Measurements from ENCODE around the gene DHX32. TPM values are rescaled to one million over a fixed set of nuclear protein-coding genes. Genes with fewer than 3 reads are reported as not detected.

Gene DHX32
- total RNA-seq, 1 experiment from 2014 or later, result 28.0 TPM

DNA sequence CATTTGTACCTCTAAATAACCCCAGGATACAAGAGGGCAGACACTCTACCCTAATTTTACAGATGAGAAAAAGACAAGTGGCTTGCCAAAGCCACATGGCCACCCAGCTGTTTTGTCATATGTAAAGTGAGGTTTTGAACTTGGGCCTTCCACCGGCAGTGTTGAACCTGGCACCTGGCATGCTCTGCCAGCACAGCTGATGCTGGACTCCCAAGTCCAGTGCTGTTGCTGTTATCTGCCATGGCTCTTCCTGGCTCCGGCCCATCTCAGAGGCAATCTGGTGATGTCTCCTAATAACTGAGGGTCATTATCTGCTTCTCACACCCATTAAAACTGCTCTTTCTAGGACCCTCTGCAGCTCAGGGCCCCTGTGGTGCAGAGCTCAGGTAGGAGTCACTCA lies 32.7 kb downstream of the DHX32 start:
- ChIA-PET CTCF (no interaction called here), POLR2A (no interaction called here)
- no peak overlapping the region for H3K4me3 Mint-ChIP-seq
- no peak overlapping the region for H3K27ac Mint-ChIP-seq
- DNase-seq (ENCODE audit: low spot score) (no peak), ATAC-seq (no peak)
- H3K4me1 Mint-ChIP-seq, result no peaks in the 10 kb centered on the region
- TF ChIP-seq, protein P1, sequence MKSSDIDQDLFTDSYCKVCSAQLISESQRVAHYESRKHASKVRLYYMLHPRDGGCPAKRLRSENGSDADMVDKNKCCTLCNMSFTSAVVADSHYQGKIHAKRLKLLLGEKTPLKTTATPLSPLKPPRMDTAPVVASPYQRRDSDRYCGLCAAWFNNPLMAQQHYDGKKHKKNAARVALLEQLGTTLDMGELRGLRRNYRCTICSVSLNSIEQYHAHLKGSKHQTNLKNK (CRISPR knock-in tag; IDR thresholded peaks at IDR 0.05), result no peak
- TF ChIP-seq AFF4 (CRISPR knock-in tag; IDR thresholded peaks at IDR 0.05; ENCODE audit: borderline replicate concordance) (no peak), SMAD4 (CRISPR knock-in tag; IDR thresholded peaks at IDR 0.05) (no peak), GTF2I (CRISPR knock-in tag; conservative IDR thresholded peaks at IDR 0.05) (no peak), HMGA2 (CRISPR knock-in tag; IDR thresholded peaks at IDR 0.05) (no peak), ERG (CRISPR knock-in tag; IDR thresholded peaks at IDR 0.05) (no peak), FOXJ3 (CRISPR knock-in tag; IDR thresholded peaks at IDR 0.05; ENCODE audit: borderline replicate concordance) (no peak), ZNF317 (CRISPR knock-in tag; IDR thresholded peaks at IDR 0.05; ENCODE audit: borderline replicate concordance, low read depth) (no peak), OVOL2 (CRISPR knock-in tag; IDR thresholded peaks at IDR 0.05; ENCODE audit: borderline replicate concordance) (no peak), ATF1 (CRISPR knock-in tag; IDR thresholded peaks at IDR 0.05) (no peak)
- TF ChIP-seq, protein P2, sequence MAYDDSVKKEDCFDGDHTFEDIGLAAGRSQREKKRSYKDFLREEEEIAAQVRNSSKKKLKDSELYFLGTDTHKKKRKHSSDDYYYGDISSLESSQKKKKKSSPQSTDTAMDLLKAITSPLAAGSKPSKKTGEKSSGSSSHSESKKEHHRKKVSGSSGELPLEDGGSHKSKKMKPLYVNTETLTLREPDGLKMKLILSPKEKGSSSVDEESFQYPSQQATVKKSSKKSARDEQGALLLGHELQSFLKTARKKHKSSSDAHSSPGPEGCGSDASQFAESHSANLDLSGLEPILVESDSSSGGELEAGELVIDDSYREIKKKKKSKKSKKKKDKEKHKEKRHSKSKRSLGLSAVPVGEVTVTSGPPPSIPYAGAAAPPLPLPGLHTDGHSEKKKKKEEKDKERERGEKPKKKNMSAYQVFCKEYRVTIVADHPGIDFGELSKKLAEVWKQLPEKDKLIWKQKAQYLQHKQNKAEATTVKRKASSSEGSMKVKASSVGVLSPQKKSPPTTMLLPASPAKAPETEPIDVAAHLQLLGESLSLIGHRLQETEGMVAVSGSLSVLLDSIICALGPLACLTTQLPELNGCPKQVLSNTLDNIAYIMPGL (CRISPR knock-in tag; IDR thresholded peaks at IDR 0.05), result no peak
- TF ChIP-seq, protein P3, sequence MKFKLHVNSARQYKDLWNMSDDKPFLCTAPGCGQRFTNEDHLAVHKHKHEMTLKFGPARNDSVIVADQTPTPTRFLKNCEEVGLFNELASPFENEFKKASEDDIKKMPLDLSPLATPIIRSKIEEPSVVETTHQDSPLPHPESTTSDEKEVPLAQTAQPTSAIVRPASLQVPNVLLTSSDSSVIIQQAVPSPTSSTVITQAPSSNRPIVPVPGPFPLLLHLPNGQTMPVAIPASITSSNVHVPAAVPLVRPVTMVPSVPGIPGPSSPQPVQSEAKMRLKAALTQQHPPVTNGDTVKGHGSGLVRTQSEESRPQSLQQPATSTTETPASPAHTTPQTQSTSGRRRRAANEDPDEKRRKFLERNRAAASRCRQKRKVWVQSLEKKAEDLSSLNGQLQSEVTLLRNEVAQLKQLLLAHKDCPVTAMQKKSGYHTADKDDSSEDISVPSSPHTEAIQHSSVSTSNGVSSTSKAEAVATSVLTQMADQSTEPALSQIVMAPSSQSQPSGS (CRISPR knock-in tag; IDR thresholded peaks at IDR 0.05; ENCODE audit: borderline replicate concordance, low read depth), result no peak
- 0 out of 2 replicates have a peak, but pooled peaks cover 3% of the 10 kb centered on the region for H3K9me3 Mint-ChIP-seq
- H3K36me3 Mint-ChIP-seq, result peaks cover 44% of the 10 kb centered on the region
- no peaks in the 10 kb centered on the region for H3K27me3 Mint-ChIP-seq (ENCODE audit: low read depth)

- POLR2A ChIA-PET, result no interaction called here
- Mint-ChIP-seq H3K27ac (no peak overlapping the region), H3K27me3 (ENCODE audit: low read depth) (no peaks in the 10 kb centered on the region), H3K4me3 (no peak overlapping the region), H3K36me3 (peaks cover 38% of the 10 kb centered on the region), H3K9me3 (0 out of 2 replicates have a peak, but pooled peaks cover 3% of the 10 kb centered on the region), H3K4me1 (no peaks in the 10 kb centered on the region)
- no peak for ATAC-seq
- CTCF ChIA-PET, result no interaction called here
- no peak for DNase-seq (ENCODE audit: low spot score)
- no peak for TF ChIP-seq NFE2L1 (CRISPR knock-in tag; IDR thresholded peaks at IDR 0.05)
- no peak for TF ChIP-seq FOXP4 (CRISPR knock-in tag; IDR thresholded peaks at IDR 0.05)
- TF ChIP-seq PRRX2 (CRISPR knock-in tag; IDR thresholded peaks at IDR 0.05), result no peak
- TF ChIP-seq GTF2I (CRISPR knock-in tag; conservative IDR thresholded peaks at IDR 0.05), result no peak
- no peak for TF ChIP-seq ATF6 (CRISPR knock-in tag; IDR thresholded peaks at IDR 0.05)
- TF ChIP-seq, protein P3 (CRISPR knock-in tag; IDR thresholded peaks at IDR 0.05; ENCODE audit: borderline replicate concordance, low read depth), result no peak
- TF ChIP-seq STAT6 (CRISPR knock-in tag; conservative IDR thresholded peaks at IDR 0.05; ENCODE audit: low read depth), result no peak
Observed at GRCh38 chr10:125846894-125847293, 34.2 kb downstream of the DHX32 start.
